Measurements from ENCODE around the gene DCX. TPM values are rescaled to one million over a fixed set of nuclear protein-coding genes. Genes with fewer than 3 reads are reported as not detected.

Gene DCX
- total RNA-seq, 1 experiment from 2014 or later = not detected

- no TSS peak for BruUV-seq (replicated peaks)
- Histone ChIP-seq H3K27me3 (ENCODE audit: insufficient read depth, low read length) (no peaks in the 10 kb centered on the region), H3K4me1 (ENCODE audit: control insufficient read depth in 1 of 2, insufficient read depth in 2 of 2, low read length in 2 of 2) (no peaks in the 10 kb centered on the region), H3K4me3 (replicated peaks in 1 of 2; ENCODE audit: low read depth in 1 of 2, low read length in 2 of 2) (no peak overlapping the region), H4K20me1 (ENCODE audit: insufficient read depth) (no peaks in the 10 kb centered on the region), H3K79me2 (ENCODE audit: insufficient read depth, low read length) (no peaks in the 10 kb centered on the region), H3K36me3 (ENCODE audit: control insufficient read depth in 1 of 2, insufficient read depth in 2 of 2, low read length in 2 of 2) (no peaks in the 10 kb centered on the region), H3K9me3 (ENCODE audit: control insufficient read depth in 1 of 2, insufficient read depth in 1 of 2, low read depth in 1 of 2, low read length in 2 of 2) (no peaks in the 10 kb centered on the region), H3K4me2 (ENCODE audit: low read length) (no peak overlapping the region), H3K9ac (ENCODE audit: low read length) (no peak overlapping the region), H2AFZ (ENCODE audit: low read depth, low read length, poor library complexity, severe bottlenecking) (no peak overlapping the region), H3K27ac (ENCODE audit: low read depth, low read length) (no peak overlapping the region), H3K9me2 (ENCODE audit: insufficient read depth) (no peaks in the 10 kb centered on the region)
- intact Hi-C loops (cut with micrococcal nuclease) = no loop called here
- ChIA-PET CTCF (no interaction called here), POLR2A (no interaction called here), RAD21 (ENCODE audit: low non-redundant PET in 1 of 2, low total read pairs in 2 of 2, uncharacterized antibody in 2 of 2, unreplicated experiment in 2 of 2) (no interaction called here)
- ATAC-seq = no peak
- DNase-seq (ENCODE audit: low read depth, low spot score) = no peak
- no peak for TF ChIP-seq SIN3A (IDR thresholded peaks at IDR 0.05; ENCODE audit: low read depth)
Measured at GRCh38 chrX:111349934-111350333, 62.1 kb downstream of the DCX start.

GRCh38 chrX:111349101-111349500, 62.9 kb downstream of the DCX start:
- Histone ChIP-seq H3K9me3 (ENCODE audit: control insufficient read depth in 1 of 2, insufficient read depth in 1 of 2, low read depth in 1 of 2, low read length in 2 of 2) (no peaks in the 10 kb centered on the region), H3K27me3 (ENCODE audit: insufficient read depth, low read length) (no peaks in the 10 kb centered on the region), H3K27ac (ENCODE audit: low read depth, low read length) (no peak overlapping the region), H3K79me2 (ENCODE audit: insufficient read depth, low read length) (no peaks in the 10 kb centered on the region), H3K4me2 (ENCODE audit: low read length) (no peak overlapping the region), H3K36me3 (ENCODE audit: control insufficient read depth in 1 of 2, insufficient read depth in 2 of 2, low read length in 2 of 2) (no peaks in the 10 kb centered on the region), H3K9ac (ENCODE audit: low read length) (no peak overlapping the region), H3K4me1 (ENCODE audit: control insufficient read depth in 1 of 2, insufficient read depth in 2 of 2, low read length in 2 of 2) (no peaks in the 10 kb centered on the region), H3K9me2 (ENCODE audit: insufficient read depth) (no peaks in the 10 kb centered on the region), H4K20me1 (ENCODE audit: insufficient read depth) (no peaks in the 10 kb centered on the region), H3K4me3 (replicated peaks in 1 of 2; ENCODE audit: low read depth in 1 of 2, low read length in 2 of 2) (no peak overlapping the region), H2AFZ (ENCODE audit: low read depth, low read length, poor library complexity, severe bottlenecking) (no peak overlapping the region)
- ChIA-PET POLR2A (no interaction called here), RAD21 (ENCODE audit: low non-redundant PET in 1 of 2, low total read pairs in 2 of 2, uncharacterized antibody in 2 of 2, unreplicated experiment in 2 of 2) (no interaction called here), CTCF (no interaction called here)
- intact Hi-C loops (cut with micrococcal nuclease) = no loop called here
- ATAC-seq (no peak), DNase-seq (ENCODE audit: low read depth, low spot score) (no peak)
- BruUV-seq (replicated peaks) = no TSS peak
- TF ChIP-seq MAX (IDR thresholded peaks at IDR 0.05) (no peak), YY1 (IDR thresholded peaks at IDR 0.05; ENCODE audit: extremely low read depth, insufficient replicate concordance, low read depth, low read length) (no peak), FOSL1 (IDR thresholded peaks at IDR 0.05; ENCODE audit: low read depth) (no peak), CBX3 (IDR thresholded peaks at IDR 0.05; ENCODE audit: low read depth) (no peak), RAD21 (IDR thresholded peaks at IDR 0.05; ENCODE audit: low read depth) (no peak), POLR2AphosphoS5 (IDR thresholded peaks at IDR 0.05; ENCODE audit: low read depth, low read length) (no peak), ELF1 (IDR thresholded peaks at IDR 0.05; ENCODE audit: borderline replicate concordance, low read depth) (no peak), SIN3A (IDR thresholded peaks at IDR 0.05; ENCODE audit: low read depth) (no peak), ZBTB33 (IDR thresholded peaks at IDR 0.05; ENCODE audit: extremely low read depth, insufficient replicate concordance, low read length) (no peak), CEBPB (IDR thresholded peaks at IDR 0.05; ENCODE audit: low read depth) (no peak), ZNF274 (IDR thresholded peaks at IDR 0.05; ENCODE audit: low read depth, low read length) (no peak), TCF7L2 (IDR thresholded peaks at IDR 0.05; ENCODE audit: borderline replicate concordance, extremely low read depth, insufficient read depth, insufficient read length) (no peak), CTCF (IDR thresholded peaks at IDR 0.05 in 2 of 3, conservative IDR thresholded peaks at IDR 0.05 in 1 of 3; ENCODE audit: borderline replicate concordance in 1 of 3, insufficient read depth in 1 of 3, low read depth in 2 of 3, low read length in 2 of 3) (no peak)

Measured in HCT116 (cell line).